ENCODE measurements around the gene HINT2.
A peak's percentile ranks its signal among the peaks of the same experiment; 100 is the strongest.

HINT2 gene

DNA sequence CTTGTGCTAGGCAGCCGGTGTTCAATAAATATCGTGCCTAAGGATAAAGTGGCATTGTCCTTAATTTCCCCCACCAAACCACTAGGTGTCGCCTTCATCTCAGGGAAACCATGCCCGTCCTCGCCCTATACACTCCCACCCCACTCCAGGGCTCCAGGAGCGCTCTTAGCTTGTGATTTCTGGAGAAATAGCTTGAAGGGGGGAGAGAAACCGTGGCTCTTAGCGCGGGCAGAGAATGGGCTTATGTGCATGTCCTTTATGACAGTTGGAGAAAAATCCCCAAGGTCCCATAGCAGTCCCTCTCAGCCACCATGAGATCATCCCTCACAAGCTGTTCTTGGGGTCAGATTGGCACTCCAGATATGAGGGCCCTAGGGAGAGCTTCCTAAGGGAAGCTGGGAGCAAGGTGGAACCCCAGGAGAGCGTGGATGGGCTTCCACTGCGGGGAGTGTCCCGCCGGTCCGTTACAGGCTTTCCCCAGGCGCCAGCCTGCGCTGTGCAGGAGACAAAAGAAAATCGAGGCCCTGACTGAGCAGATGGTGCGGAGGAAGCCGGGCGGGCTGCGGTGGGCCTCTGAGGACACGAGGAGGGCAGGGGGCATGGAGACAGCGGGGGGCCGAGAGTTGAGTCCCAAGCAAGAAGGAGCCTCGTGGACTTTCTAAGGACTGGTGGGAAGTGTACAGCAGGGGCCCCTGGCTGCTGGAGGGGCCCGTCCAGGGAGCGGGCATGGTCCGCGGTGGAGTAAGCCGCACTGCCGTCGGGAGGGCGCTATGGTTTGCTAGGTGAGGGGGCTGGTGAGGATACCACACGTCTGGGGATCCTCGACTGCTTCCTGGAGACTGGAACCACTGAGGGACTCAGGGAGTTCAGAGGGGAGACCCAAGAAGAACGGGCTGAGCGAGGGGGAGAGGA is 24.2 kb downstream of the HINT2 start:
- H4K20me1 ChIP-seq, result no peaks in the 10 kb centered on the region
- peaks cover 6 to 16% (median 13%) of the 10 kb centered on the region in 10 experiments; a peak in 14 of 20 replicates for H3K4me1 ChIP-seq
- H3K4me2 ChIP-seq, result peak overlapping the region in 9 of 11 experiments; percentile 6 to 33 (median 15); a peak in 11 of 22 replicates
- peak overlapping the region in 1 of 11 experiments; percentile 4; a peak in 2 of 22 replicates for H3K9ac ChIP-seq
- no peak overlapping the region for H3K4me3 ChIP-seq
- H3K36me3 ChIP-seq, result no peaks in the 10 kb centered on the region
- no peak overlapping the region for H3K27ac ChIP-seq
- no peaks in the 10 kb centered on the region for H3K9me3 ChIP-seq (replicated peaks in 1 of 11)
- peaks cover 7 to 22% (median 15%) of the 10 kb centered on the region in 11 experiments; a peak in 20 of 22 replicates for H3K27me3 ChIP-seq
- TF ChIP-seq Cebpa-rat (IDR thresholded peaks at IDR 0.05), result no peak

- no peak for TF ChIP-seq Cebpa-rat (IDR thresholded peaks at IDR 0.05)
- H3K27ac ChIP-seq, result no peak overlapping the region
Measured at GRCh38 chr9:35790025-35790384, 24.8 kb downstream of the HINT2 start.

GRCh38 chr9:35789541-35789940 is 25.3 kb downstream of the HINT2 start:
- TF ChIP-seq Cebpa-rat (IDR thresholded peaks at IDR 0.05), result no peak
- Histone ChIP-seq H3K9me3 (replicated peaks in 1 of 11) (no peaks in the 10 kb centered on the region), H3K4me2 (no peak overlapping the region), H3K27me3 (peaks cover 7 to 22% (median 15%) of the 10 kb centered on the region in 11 experiments; a peak in 20 of 22 replicates), H3K27ac (no peak overlapping the region), H4K20me1 (no peaks in the 10 kb centered on the region), H3K36me3 (no peaks in the 10 kb centered on the region), H3K9ac (no peak overlapping the region), H3K4me3 (no peak overlapping the region), H3K4me1 (peaks cover 6 to 14% (median 13%) of the 10 kb centered on the region in 10 experiments; a peak in 14 of 20 replicates)

More at GRCh38 chr9:35790025-35790384, 24.8 kb downstream of the HINT2 start:
- H3K4me1 ChIP-seq, result peaks cover 6 to 16% (median 13%) of the 10 kb centered on the region in 10 experiments; a peak in 14 of 20 replicates
- no peaks in the 10 kb centered on the region for H3K36me3 ChIP-seq
- H3K4me3 ChIP-seq, result no peak overlapping the region
- no peaks in the 10 kb centered on the region for H4K20me1 ChIP-seq
- H3K27me3 ChIP-seq, result peaks cover 7 to 22% (median 15%) of the 10 kb centered on the region in 11 experiments; a peak in 20 of 22 replicates
- no peak overlapping the region for H3K4me2 ChIP-seq
- no peaks in the 10 kb centered on the region for H3K9me3 ChIP-seq (replicated peaks in 1 of 11)
- H3K9ac ChIP-seq, result no peak overlapping the region

DNA sequence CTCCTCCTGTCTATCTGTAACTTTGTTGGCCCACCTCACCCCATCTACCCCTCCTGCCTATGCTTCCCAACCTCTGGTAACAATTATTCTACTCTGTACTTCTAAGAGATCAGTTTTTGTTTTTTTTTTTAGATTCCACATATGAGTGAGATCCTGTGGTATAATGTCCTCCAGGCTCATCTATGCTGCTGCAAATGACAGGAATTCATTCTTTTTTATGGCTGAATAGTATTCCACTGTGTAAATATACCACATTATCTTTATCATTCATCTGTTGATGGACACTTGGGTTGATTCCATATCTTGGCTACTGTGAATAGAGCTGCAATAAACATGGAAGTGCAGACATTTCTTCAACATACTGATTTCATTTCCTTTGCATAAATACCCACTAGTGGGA is 31.4 kb downstream of the HINT2 start:
- Histone ChIP-seq H3K36me3 (0 out of 22 replicates have a peak, but pooled peaks cover 0 to 4% (median 0%) of the 10 kb centered on the region in 11 experiments), H3K4me1 (peaks cover 0 to 9% (median 8%) of the 10 kb centered on the region in 10 experiments; a peak in 11 of 20 replicates), H3K4me2 (no peak overlapping the region), H3K27me3 (no peaks in the 10 kb centered on the region), H3K9ac (no peak overlapping the region), H3K9me3 (replicated peaks in 1 of 11) (no peaks in the 10 kb centered on the region), H3K27ac (no peak overlapping the region), H4K20me1 (no peaks in the 10 kb centered on the region), H3K4me3 (no peak overlapping the region)
- no peak for TF ChIP-seq Cebpa-rat (IDR thresholded peaks at IDR 0.05)

- no peak overlapping the region for H3K4me3 ChIP-seq
- H3K36me3 ChIP-seq, result 0 out of 22 replicates have a peak, but pooled peaks cover 0 to 4% (median 0%) of the 10 kb centered on the region in 11 experiments
- no peaks in the 10 kb centered on the region for H3K27me3 ChIP-seq
- H3K4me2 ChIP-seq, result no peak overlapping the region
- no peak for TF ChIP-seq Cebpa-rat (IDR thresholded peaks at IDR 0.05)
- no peak overlapping the region for H3K27ac ChIP-seq
- H3K9ac ChIP-seq, result no peak overlapping the region
- no peaks in the 10 kb centered on the region for H4K20me1 ChIP-seq
- no peaks in the 10 kb centered on the region for H3K9me3 ChIP-seq (replicated peaks in 1 of 11)
- H3K4me1 ChIP-seq, result peaks cover 4 to 8% (median 5%) of the 10 kb centered on the region in 10 experiments
Measured at GRCh38 chr9:35781066-35781465, 33.8 kb downstream of the HINT2 start.

DNA sequence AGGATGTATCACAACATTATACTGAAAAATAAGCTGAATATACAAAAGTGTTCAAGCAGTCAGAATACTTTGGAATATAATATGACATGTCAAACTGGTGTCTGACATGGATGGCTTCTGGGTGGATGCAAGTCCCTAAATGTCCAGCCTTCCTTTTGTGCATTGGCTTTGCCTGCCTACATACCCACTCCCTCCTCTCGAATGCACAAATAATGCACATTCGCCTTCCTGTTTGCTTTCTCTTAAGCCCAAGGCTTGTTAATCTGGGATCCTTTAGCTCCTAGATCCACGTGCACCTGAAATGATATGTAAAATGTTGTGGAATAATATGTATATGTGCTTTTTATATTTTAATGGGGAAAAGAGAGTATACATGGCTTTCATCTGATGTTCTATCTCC is 36.3 kb downstream of the HINT2 start:
- Histone ChIP-seq H3K9ac (no peak overlapping the region), H3K4me1 (peaks cover 13 to 19% (median 17%) of the 10 kb centered on the region in 10 experiments), H3K36me3 (0 out of 22 replicates have a peak, but pooled peaks cover 0 to 3% (median 0%) of the 10 kb centered on the region in 11 experiments), H3K27ac (no peak overlapping the region), H3K27me3 (no peaks in the 10 kb centered on the region), H3K4me3 (no peak overlapping the region), H4K20me1 (no peaks in the 10 kb centered on the region), H3K9me3 (replicated peaks in 1 of 11) (no peaks in the 10 kb centered on the region), H3K4me2 (no peak overlapping the region)
- no peak for TF ChIP-seq Cebpa-rat (IDR thresholded peaks at IDR 0.05)

- TF ChIP-seq Cebpa-rat (IDR thresholded peaks at IDR 0.05), result no peak
- Histone ChIP-seq H4K20me1 (no peaks in the 10 kb centered on the region), H3K4me3 (no peak overlapping the region), H3K27me3 (no peaks in the 10 kb centered on the region), H3K9me3 (replicated peaks in 1 of 11) (no peaks in the 10 kb centered on the region), H3K9ac (no peak overlapping the region), H3K27ac (peak overlapping the region in 1 of 11 experiments; percentile 31; a peak in 1 of 22 replicates), H3K36me3 (no peaks in the 10 kb centered on the region), H3K4me2 (peak overlapping the region; percentile 23 to 64 (median 50)), H3K4me1 (peaks cover 13 to 19% (median 17%) of the 10 kb centered on the region in 10 experiments)
Measured at GRCh38 chr9:35776018-35776417, 38.8 kb downstream of the HINT2 start.

DNA sequence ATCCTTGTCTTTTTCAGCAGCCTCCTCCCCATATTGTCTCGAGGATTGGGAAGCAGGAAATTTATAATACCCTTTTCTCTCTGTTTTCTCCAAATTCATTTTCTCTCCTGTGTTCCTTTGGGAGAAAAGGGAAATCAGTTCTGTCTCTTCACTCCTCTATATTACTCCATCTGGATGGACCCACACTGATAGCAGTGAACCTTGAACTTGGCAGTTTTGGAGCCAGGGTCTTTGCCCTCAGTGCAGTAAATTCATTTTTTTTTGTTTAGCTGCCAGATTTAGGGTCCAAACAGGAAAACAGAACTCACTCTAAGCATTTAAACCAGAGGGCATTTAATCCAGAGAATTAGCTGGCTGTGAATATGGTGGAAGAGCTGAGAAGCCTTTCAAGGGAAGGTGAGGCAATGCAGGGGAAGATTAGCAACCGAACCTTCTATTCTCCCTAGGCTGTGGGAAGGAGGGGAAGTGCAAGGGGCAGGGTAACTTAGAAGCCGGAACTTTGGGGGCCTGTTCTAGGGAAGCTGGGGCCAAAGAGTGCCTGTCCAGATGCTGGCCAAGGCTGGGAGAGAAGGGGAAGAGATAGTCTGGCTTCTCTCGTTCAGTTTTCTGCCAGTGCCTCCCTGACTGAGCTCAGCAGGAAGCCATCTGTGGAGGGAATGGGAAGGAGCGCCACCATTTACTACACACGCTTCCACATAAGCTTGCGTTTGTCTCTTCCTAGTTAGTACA is 39.8 kb downstream of the HINT2 start:
- no peak for TF ChIP-seq Cebpa-rat (IDR thresholded peaks at IDR 0.05)
- Histone ChIP-seq H3K4me1 (peaks cover 13 to 19% (median 17%) of the 10 kb centered on the region in 10 experiments), H3K9me3 (replicated peaks in 1 of 11) (no peaks in the 10 kb centered on the region), H3K27ac (peak overlapping the region in 4 of 11 experiments; percentile 3 to 33 (median 25); a peak in 3 of 22 replicates), H3K36me3 (no peaks in the 10 kb centered on the region), H4K20me1 (no peaks in the 10 kb centered on the region), H3K27me3 (no peaks in the 10 kb centered on the region), H3K9ac (no peak overlapping the region), H3K4me2 (peak overlapping the region; percentile 23 to 64 (median 41); a peak in 21 of 22 replicates), H3K4me3 (no peak overlapping the region)

DNA sequence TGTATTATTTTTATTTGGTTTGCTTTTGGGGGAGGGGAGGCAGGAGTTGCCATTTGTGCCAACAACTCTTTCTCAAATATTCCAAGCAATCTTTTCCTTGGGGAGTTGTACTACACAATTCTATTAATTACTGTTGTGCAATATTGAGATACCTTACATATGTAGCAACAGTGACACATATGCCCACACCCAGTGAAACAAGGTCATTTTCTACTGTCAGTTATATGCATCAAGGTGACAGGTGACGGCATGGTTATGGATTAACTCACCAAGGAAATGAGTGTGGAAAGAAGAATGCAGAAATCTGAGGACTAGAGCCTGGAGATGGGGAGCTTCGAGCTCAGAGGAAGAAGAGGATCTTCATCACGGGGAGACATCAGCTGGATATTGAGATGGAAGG is 42.9 kb downstream of the HINT2 start:
- Histone ChIP-seq H3K4me1 (peaks cover 13 to 19% (median 17%) of the 10 kb centered on the region in 10 experiments), H3K27me3 (no peaks in the 10 kb centered on the region), H3K9me3 (replicated peaks in 1 of 11) (no peaks in the 10 kb centered on the region), H3K9ac (no peak overlapping the region), H3K27ac (no peak overlapping the region), H4K20me1 (no peaks in the 10 kb centered on the region), H3K36me3 (no peaks in the 10 kb centered on the region), H3K4me3 (no peak overlapping the region), H3K4me2 (no peak overlapping the region)
- TF ChIP-seq Cebpa-rat (IDR thresholded peaks at IDR 0.05), result 0 out of 22 replicates have a peak, but pooled peaks of 1 of the 11 experiments have one; percentile 26

All from BLaER1 treated with 17β-estradiol and CSF1 and Interleukin-3, amounts not matched to agents 10 nM and 100 nM (cell line).